Hematopoietic multipotent progenitor cell treated with erythropoietin and hydrocortisone succinate and interleukin-3 and kit ligand, for 8 days (in vitro differentiated cells): ENCODE data around the gene CIC.

ENCODE experiments used
- DNase-seq: peaks from one replicate; pipeline ENCODE4 v3.0.0-alpha.2; 2015

CIC gene

GRCh38 chr19:42268704-42269477 is at the start of gene CIC:
CIC (plus strand) TSS chr19:42269252; CDS start chr19:42271784, 2,532 bp downstream.
- DNase-seq, result peak; percentile 100

DNA sequence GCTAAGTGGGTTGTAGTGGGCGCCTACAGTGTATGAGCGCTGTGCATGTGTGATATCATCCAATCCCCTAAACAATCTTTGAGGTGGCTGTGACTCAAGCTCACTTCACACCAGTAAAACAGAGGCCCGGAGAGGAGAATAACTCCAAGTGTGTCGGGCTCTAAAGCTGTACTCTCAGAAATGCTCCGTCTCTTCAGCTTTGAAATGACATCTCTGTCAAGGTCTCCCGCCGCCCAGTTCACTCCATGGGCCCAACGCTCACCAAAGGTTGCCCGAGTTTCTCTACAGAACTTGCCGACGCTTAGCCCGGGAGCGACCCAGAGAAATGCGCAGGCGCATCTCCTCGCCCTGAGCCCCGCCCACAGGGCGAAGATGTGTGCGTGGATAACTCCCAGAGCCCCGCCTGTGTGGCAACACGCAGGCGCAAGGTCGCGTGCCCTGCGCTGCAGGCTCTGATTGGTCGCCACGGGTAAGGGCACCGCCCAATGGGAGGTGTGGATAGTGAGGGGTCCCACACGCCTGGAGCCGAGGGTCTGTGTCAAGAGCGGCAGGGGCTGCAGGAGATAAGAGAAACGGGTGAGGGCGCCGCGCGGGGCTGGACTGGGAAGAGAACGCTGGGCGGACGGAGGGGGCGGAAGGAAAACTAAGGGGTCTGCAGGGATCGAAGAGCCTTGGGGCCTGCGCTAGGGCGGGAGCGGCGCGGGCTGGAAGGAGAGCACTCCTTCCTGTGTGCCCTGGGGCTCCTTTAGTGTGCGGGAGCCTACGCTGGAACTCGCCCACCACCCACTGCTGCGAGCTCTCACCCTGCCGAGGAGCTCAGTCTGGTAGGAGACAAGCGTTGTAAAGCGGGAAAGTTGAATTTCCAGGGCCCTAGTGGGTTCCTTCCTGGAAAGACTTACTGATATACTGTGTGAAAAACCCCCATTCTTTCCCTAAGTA is 49.0 kb upstream of the CIC start, which contains the start of gene ZNF526:
Gene ZNF526 (plus strand): TSS at position 501 of the 939 bp plus-strand sequence. CDS start 4,092 bp downstream, outside the sequence.
- DNase-seq, result peak; percentile 98

DNA sequence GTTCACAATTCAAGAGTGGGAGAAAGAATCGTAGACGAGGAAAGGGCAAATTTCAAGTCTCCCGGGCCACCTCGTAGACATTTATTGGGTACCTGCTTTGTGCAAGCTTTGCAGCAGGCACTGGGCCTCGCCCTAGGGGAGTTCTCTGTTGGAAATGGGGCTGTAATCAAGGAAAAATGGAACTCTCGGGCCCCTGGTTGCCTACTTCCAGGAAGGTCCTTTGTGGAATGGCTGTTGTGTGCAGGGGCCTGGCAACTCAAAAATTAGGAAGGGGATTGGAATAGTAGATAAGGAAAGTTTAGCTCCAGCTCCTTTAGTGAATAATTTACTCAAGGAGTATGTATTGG is 48.3 kb upstream of the CIC start:
- no peak for DNase-seq

DNA sequence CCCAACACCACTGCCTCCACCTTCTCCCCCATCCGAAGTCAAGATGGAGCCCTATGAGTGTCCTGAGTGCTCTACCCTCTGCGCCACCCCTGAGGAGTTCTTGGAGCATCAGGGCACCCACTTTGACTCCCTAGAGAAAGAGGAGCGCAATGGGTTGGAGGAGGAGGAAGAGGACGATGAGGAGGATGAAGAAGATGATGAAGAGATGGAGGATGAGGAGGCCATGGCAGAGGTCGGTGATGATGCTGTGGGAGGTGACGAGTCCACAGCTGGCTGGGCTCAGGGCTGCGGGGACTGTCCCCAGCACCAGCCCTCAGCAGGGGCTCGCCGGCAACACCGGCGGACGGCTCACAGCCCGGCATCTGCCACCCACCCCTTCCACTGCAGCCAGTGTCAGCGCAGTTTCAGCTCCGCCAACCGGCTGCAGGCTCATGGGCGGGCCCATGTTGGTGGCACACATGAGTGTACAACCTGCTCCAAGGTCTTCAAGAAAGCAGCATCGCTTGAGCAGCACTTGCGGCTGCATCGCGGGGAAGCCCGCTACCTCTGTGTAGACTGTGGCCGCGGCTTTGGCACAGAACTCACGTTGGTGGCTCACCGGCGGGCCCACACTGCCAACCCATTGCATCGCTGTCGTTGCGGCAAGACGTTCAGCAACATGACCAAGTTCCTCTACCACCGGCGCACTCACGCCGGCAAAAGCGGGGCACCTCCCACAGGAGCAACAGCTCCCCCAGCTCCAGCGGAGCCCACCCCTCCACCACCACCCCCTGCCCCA is 43.9 kb upstream of the CIC start:
- DNase-seq, result no peak

DNA sequence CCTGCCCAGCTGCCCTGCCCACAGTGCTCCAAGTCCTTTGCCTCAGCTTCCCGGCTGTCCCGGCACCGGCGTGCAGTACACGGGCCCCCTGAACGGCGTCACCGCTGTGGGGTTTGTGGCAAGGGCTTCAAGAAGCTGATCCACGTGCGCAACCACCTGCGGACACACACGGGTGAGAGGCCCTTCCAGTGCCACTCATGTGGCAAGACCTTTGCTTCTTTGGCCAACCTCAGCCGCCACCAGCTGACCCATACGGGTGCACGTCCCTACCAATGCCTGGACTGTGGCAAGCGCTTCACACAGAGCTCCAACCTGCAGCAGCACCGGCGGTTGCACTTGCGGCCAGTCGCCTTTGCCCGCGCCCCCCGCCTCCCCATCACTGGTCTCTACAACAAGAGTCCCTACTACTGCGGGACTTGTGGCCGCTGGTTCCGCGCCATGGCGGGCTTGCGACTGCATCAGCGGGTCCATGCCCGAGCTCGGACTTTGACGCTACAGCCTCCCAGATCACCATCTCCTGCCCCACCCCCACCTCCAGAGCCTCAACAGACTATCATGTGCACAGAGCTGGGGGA is 43.2 kb upstream of the CIC start:
- DNase-seq, result no peak

- no peak for DNase-seq
Measured at GRCh38 chr19:42226886-42227285, 42.2 kb upstream of the CIC start.

DNA sequence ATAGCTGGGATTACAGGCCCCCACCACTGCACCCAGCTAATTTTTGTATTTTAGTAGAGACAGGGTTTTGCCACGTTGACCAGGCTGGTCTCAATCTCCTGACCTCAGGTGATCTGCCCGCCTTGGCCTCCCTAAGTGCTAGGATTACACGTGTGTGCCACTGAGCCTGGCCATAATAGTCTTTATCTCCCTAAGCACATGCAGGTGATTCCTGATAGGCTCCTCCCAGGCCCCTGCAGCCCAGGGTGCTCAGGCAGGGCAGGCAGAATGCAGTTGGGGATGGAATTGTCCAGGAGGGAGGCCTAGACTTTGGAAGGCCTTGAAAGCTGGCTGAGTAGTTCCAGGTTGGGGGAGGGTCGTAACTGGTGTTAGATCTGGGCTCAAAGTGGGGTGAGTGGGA is 40.4 kb upstream of the CIC start:
- peak; percentile 70 for DNase-seq

DNA sequence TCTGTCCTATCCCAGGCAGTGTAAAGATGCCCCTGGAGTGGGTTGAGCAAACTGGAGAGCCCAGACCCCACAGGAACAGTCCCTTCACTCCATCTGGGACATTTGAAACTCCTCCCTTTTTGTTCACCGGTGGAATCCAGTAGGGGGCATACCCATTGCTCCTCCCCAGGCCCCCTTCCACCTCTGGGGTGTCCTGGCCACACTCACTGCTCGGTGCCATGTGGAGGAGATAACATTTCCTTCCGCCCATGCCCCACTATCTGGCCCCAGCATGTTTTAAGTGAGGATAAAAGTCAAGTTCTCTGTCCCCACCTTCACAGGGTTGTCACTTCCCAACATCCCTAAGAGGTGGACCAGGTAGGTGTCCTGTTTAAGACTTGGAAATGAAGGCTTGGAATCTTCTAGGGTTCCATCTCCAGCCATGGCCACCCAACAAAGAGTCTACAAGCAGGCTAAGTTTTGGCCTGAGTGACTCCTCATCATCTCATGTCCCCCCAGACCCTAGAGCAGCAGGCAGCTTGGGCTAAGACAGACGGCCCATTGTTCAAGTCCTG is 39.7 kb upstream of the CIC start:
- DNase-seq, result peak; percentile 91

DNA sequence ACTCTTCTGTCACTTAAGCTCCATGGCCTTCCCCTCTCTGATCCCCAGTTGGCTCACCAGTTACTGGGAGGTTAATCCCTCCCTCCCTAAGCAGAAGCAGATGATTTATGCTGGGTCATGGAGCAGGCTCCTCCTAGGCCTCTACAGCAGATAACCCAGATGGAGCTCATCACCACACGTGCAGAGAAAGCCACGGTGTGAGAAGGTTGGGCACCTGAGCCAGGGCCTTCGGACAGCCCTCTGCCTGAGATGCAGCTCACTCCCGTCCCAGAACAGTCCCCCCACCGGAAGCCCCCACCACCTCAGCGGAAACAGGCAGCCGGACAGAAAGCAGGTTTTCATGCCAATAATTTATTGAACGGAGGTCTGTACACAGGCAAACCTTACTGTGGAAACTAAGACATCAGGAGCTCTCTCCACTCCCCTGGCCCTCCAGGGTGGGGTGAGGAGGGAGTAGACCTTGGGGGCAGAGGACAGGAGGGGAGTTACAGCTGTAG is 39.1 kb upstream of the CIC start:
- DNase-seq, result peak; percentile 88

DNA sequence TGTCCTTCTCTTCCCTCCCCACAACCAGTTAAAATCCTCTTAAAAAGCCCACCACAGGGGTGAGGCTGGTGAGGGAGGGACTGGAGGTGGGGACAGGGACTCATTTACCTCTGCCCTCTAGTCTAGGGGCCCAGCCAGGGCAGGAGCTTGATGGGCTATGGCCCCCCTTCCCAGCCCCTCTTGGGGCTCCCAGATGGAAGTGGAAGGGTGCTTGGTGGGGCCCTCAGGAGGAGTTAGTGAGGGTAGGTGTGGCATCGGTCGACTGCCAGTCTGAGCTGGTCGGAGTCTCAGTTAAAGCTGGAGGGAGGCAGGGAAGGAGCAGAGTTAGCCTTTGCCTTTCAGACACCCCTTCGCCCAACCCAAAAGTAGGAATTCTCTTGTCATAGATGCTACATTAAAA is 38.5 kb upstream of the CIC start:
- no peak for DNase-seq

DNA sequence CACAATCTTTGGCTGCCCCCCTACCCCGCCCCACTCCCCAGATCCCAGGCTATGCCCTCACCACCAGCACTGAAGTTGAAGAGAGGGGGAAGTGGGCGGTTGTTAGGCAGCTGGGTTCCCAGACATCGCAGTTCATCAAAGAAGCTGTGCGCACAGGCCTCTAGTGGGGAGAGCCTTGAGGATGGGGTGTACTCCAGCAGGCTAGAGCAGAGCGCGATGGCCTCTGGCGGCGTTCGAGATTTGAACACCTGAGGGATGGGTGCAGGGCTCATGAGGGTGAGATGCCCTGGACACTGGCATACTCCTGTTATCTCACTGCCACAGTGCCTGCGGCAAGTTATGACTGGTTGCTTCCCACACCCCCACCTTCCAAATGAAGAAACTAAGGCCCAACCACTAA is 36.6 kb upstream of the CIC start:
- no peak for DNase-seq

DNA sequence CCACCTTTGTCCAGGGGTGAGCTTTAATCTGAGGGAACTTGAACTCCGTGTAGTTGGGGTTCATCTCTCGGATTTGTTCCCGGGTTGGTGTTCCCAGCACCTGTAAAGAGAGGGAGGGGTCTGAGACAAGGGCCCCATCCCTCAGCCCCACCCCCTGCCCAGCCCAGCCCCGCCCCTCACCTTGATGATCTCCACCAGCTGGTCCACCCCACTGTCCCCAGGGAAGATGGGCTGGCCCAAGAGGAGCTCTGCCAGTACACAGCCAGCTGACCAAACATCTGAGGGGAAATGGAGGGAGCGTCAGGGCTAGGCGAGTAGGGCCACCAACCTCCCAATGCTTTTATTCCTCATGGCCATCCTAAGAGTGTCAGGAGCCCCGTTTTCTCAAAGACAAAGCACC is 35.9 kb upstream of the CIC start:
- no peak for DNase-seq

DNA sequence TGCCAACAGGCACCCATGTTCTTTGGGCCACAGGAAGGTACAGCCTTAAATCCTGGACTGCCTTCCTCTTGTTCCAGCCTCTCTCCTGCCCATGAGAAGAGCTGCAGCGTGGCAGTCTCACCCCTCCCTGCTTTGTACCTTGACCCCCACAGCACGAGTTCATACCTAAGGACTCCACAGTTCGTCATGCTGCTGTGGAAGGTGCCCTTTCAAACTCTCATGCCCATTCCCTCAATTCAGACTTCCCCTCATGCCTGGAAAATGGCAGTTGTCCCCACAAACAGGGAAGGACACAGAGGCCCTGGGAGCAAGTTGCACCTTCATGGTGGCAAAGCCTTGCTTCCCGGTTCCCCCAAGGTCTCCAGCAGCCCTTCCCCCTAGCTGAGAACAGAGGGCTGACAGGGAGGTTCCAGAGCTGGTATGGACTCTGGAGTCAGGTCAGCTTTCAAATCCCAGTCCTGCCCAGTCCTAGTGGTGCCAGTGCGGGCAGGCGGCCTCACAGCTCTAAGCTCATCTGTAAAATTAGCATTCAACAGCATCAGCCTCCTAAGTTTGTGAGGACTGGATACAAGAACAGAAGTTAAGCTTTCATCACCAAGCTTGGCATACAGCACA is 35.3 kb upstream of the CIC start:
- no peak for DNase-seq

DNA sequence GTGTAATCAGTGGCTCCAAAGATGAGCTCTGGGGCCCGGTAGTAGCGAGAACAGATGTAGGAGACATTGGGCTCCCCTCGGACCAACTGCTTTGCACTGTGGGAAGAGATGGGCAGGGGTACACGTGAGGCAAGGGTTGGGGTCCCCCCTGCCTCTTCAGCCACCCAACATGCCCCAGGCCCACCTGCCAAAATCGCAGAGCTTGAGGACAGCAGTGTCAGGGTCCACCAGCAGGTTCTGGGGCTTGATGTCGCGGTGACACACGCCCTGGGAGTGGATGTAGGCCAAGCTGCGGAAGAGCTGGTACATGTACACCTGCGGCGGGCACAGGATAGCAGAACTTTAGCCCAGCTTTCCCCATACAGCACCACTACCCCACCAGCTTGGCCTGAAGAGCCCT is 34.7 kb upstream of the CIC start:
- DNase-seq, result no peak

DNA sequence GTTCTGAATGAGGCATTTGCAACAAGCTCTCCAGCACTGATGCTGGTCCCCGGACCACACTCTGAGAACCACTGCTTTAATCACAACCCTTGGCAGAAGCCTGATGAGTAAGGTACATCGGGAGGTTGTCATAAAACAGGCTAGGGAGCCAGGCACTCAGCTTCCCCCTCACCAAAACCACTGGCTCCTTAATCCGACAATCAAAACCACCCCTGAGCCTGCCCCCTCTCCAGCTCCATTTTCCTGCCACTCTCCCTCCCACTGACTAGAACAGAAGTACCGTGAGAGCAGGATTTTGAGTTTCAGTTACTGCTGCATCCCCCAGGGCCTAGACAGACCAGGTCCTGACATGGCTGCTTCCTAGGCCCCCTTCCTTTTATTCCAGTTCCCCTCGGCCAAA is 33.9 kb upstream of the CIC start:
- no peak for DNase-seq

- DNase-seq, result no peak
Measured at GRCh38 chr19:42239544-42240220, 29.4 kb upstream of the CIC start.

GRCh38 chr19:42241279-42241678 is 27.8 kb upstream of the CIC start:
- DNase-seq, result no peak

DNA sequence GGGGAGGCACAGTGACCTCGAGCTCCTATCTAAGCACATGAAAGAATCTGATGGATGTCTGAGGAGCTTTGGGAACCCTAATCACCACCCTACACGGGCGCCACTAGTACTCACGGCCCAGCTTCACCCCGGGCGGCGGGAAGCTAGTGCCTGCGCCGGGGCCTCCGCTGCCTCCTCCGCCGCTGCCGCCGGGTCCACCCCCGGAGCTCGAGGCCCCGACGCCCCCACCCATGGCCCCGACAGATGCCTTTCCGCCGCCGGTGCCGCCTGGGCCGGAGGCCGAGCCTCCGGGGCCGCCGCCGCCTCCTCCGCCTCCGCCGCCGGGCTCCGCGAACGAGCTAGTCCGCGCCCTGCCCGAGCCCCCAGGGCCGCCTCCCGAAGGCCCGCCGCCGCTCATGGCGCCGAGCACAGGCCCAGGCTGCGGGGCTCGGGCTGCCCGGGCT is 27.0 kb upstream of the CIC start:
- peak; percentile 32 for DNase-seq

DNA sequence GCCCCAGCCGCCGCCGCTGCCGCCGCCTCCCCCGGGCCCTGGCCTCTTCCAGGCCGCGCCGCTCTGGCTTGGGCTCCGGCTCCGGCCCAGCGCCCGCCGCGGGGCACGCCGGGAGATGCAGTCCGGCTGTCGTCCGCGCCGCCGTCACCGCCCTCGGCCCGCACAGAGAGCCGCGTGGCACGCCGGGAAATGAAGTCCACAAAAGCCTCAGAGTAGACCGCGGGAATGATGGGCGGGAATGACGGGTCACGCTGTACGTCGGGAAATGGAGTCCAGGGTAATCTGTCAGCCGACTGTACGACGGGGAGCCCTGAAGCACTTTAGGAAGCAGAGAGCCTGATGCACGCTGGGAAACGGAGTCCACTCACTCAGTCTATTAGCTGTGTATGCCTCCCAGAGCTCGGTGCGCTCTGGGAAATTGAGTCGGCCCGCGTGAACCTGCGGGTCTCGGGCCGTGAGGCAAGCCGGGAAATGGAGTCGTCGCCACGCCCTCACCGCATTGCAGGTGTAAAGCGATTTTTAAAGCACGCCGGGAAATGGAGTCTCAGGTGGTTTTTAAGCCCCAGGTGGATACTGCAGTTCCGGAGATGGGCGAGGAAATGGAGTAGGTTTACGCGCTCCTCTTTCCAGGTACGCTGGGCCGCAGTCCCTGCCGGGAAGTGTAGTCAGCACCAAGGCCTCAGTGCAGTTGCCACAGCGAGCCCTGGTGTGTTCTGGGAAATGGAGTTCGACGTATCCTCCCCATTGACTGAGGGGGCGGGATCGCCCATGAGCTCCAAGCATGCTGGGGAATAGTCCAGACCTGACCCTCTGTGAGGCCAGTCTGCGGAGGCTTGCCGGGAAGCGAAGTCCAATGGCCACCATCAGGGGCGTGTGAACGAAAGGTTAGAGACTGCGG is 26.3 kb upstream of the CIC start, which contains the start of gene GSK3A:
Gene GSK3A (minus strand): TSS at position 91 of the 898 bp plus-strand sequence. CDS start 137 bp downstream, outside the sequence.
- DNase-seq, result peak; percentile 99
